GM12878 (cell line): Measurements from ENCODE around the gene SH2D2A. TPM values are rescaled to one million over a fixed set of nuclear protein-coding genes. Genes with fewer than 3 reads are reported as not detected.

Source experiments
- ATAC-seq: fragments of 200-7000 bp; cut with Tn5 transposase; 3 replicates; pipeline ENCODE4 v1.9.1; 2020; ENCODE audit warnings: mild to moderate bottlenecking, moderate library complexity
- BruUV-seq: library from RNA; stranded (reverse); fragments of 400-500 nt; replicated peaks from 2 replicates; lab custom pipeline; 2021; lab: Mats Ljungman, UMichigan
- CTCF ChIA-PET: fragments of 300-600 bp; sonication (Branson Sonifier 250); formaldehyde crosslinking; extraction: SDS; loops from one replicate; lab custom pipeline; 2021; ENCODE audit warnings: inconsistent platforms; lab: Yijun Ruan, JAX
- POLR2A ChIA-PET: fragments of 350-600 bp; formaldehyde crosslinking; extraction: SDS; loops from one replicate; lab custom pipeline; 2021; ENCODE audit warnings: inconsistent platforms; lab: Charles Lee
- RAD21 ChIA-PET: fragments of 300-600 bp; sonication (Branson Sonifier 250); formaldehyde crosslinking; loops from one replicate; lab custom pipeline; 2023; ENCODE audit warnings: antibody characterized with exemption; ENCODE audit not compliant: unreplicated experiment; lab: Charles Lee
- SMC1A ChIA-PET: fragments of 300-600 bp; sonication (Branson Sonifier 250); formaldehyde crosslinking; loops from one replicate; lab custom pipeline; 2023; ENCODE audit not compliant: unreplicated experiment, uncharacterized antibody; lab: Charles Lee
- DNase-seq: peaks from one replicate; pipeline ENCODE4 v3.0.0-alpha.2; 2011; ENCODE audit warnings: low read depth, low spot score
- FAIRE-seq: peaks from 3 replicates; lab custom pipeline; 2011; peaks lifted over from hg19 to GRCh38; lab: Jason Lieb, UNC
- H2AFZ ChIP-seq: 2 replicates; pipeline ENCODE4 v1.6.0; 2011; ENCODE audit warnings: low read depth, low read length, control low read depth; ENCODE audit not compliant: control insufficient read depth
- H3K27ac ChIP-seq: 2 replicates; pipeline ENCODE4 v1.5.1; 2011; ENCODE audit warnings: control low read depth; ENCODE audit not compliant: control insufficient read depth, insufficient read depth
- H3K27me3 ChIP-seq, 2 experiments: replicated peaks in 1 of 2; 2 replicates each; pipeline versions ENCODE4 v1.6.0 to v1.6.1; 2011; ENCODE audit warnings: low read length in 1 of 2; ENCODE audit not compliant: control insufficient read depth in 2 of 2, insufficient read depth in 2 of 2
- H3K36me3 ChIP-seq, 2 experiments: 2 replicates each; pipeline ENCODE4 v1.5.1; 2011; ENCODE audit warnings: low read length in 1 of 2; ENCODE audit not compliant: control insufficient read depth in 2 of 2, insufficient read depth in 2 of 2
- H3K4me1 ChIP-seq: 2 replicates; pipeline ENCODE4 v1.6.1; 2011; ENCODE audit warnings: mild to moderate bottlenecking, low read length, moderate library complexity, mixed read lengths; ENCODE audit not compliant: control insufficient read depth, insufficient read depth
- H3K4me2 ChIP-seq: 2 replicates; pipeline ENCODE4 v1.6.0; 2011; ENCODE audit warnings: control low read depth; ENCODE audit not compliant: control insufficient read depth, insufficient read depth
- H3K4me3 ChIP-seq: fragments of 200-600 bp; sonication (generic); 2 replicates; pipeline ENCODE4 v1.5.1; 2016
- H3K79me2 ChIP-seq: 2 replicates; pipeline ENCODE4 v1.6.0; 2011; ENCODE audit warnings: low read length; ENCODE audit not compliant: control insufficient read depth, insufficient read depth
- H3K9ac ChIP-seq: 2 replicates; pipeline ENCODE4 v1.8.0; 2011; ENCODE audit warnings: low read length, control low read depth, mixed read lengths; ENCODE audit not compliant: control insufficient read depth, insufficient read depth
- H3K9me3 ChIP-seq: replicated peaks from 3 replicates; pipeline ENCODE4 v1.5.1; 2011; ENCODE audit warnings: mild to moderate bottlenecking, low read length; ENCODE audit not compliant: control insufficient read depth, insufficient read depth
- H4K20me1 ChIP-seq: 2 replicates; pipeline ENCODE4 v1.6.0; 2011; ENCODE audit not compliant: control insufficient read depth, insufficient read depth
- CBFB ChIP-seq: IDR thresholded peaks from 2 replicates; pipeline ENCODE4 v1.6.1; 2016; ENCODE audit warnings: antibody characterized with exemption, low read depth
- NBN ChIP-seq: fragments of 450-650 bp; IDR thresholded peaks from 2 replicates; pipeline ENCODE4 v1.6.1; 2016
- NFYA ChIP-seq: IDR thresholded peaks from 2 replicates; pipeline ENCODE4 v1.6.1; 2011; ENCODE audit warnings: low read depth, mild to moderate bottlenecking, low read length, improper control_type of control experiment, borderline replicate concordance
- SKIL ChIP-seq: fragments of 450-650 bp; IDR thresholded peaks from 2 replicates; pipeline ENCODE4 v1.6.1; 2017; ENCODE audit warnings: mild to moderate bottlenecking, low read depth, inconsistent platforms; ENCODE audit not compliant: poor library complexity, severe bottlenecking
- TBL1XR1 ChIP-seq: IDR thresholded peaks from 2 replicates; pipeline ENCODE4 v1.6.1; 2012; ENCODE audit warnings: low read depth, low read length, improper control_type of control experiment
- WGBS: methylation state at CpG from one replicate; pipeline ENCODE4 v1.1.6; 2016; ENCODE audit warnings: low lambda C conversion rate; ENCODE audit not compliant: insufficient replicate concordance, insufficient coverage; ENCODE audit errors: missing lambda C conversion rate; 5-methylcytosine and 5-hydroxymethylcytosine counted together
- in situ Hi-C: fragments of 300-500 bp; cut with MboI; formaldehyde crosslinking; loops from 9 replicates; pipeline ENCODE4 v1.14.3; 2018; ENCODE audit warnings: mixed read lengths
- intact Hi-C: fragments of 100-400 bp; cut with micrococcal nuclease; formaldehyde crosslinking; loops from one replicate; pipeline ENCODE4 v1.14.2; 2022; ENCODE audit not compliant: unreplicated experiment
- polyA plus RNA-seq, 11 experiments: library from polyadenylated mRNA; depleted of rRNA in 4 of 11; unstranded in 6 of 11; stranded (reverse) in 5 of 11; fragments of >200 nt; fragmentation: Nextera tagmentation in 4 of 11; fragmentation: Illumina TruSeq in 1 of 11; extraction: Ambion mirVana in 4 of 11; extraction: Trizol in 1 of 11; gene quantifications; 1 replicate in 1 of 11; 2 replicates in 10 of 11; pipeline versions ENCODE4 v1.2.1 to v1.2.3, GENCODE V29; 2011 to 2016; ENCODE audit warnings: inconsistent platforms in 2 of 11, missing spikeins in 2 of 11, low read depth in 1 of 11
- total RNA-seq, 4 experiments: library from RNA; depleted of rRNA in 3 of 4; stranded (reverse); fragments of >200 nt in 3 of 4; fragmentation: Illumina TruSeq in 1 of 4; extraction: Trizol in 1 of 4; gene quantifications; 2 replicates each; pipeline versions ENCODE4 v1.2.1 to v1.2.3, GENCODE V29; 2013 to 2021
- TF ChIP-seq, protein P1 (sequence below): IDR thresholded peaks from 2 replicates; pipeline ENCODE4 v1.6.1; 2012; ENCODE audit warnings: low read depth, low read length, improper control_type of control experiment

The SH2D2A gene
- total and polyA plus RNA-seq, 10 of the 15 experiments (the other 5 are each of a cell fraction or from before 2014, with no cell fraction given) = 0.72 to 15.9 (median 7.0) TPM

- H3K4me2 ChIP-seq = no peak overlapping the region
- ChIA-PET SMC1A (interaction anchor here (2.0 to 2.4 kb wide), 2 partner anchors 24 to 107 kb away, joined by 6 to 7 read pairs; no protein-coding TSS in a partner anchor), POLR2A (interaction anchor here (1.9 kb wide), 1 partner anchor 25 kb away, joined by 4 read pairs; no protein-coding TSS in a partner anchor), CTCF (interaction anchor here (0.7 to 3.8 kb wide), 5 partner anchors 11 to 143 kb away, joined by 3 to 26 read pairs (median 5); partner anchors contain the start of gene NTRK1), RAD21 (interaction anchor here (0.8 kb wide), 1 partner anchor 28 kb away, joined by 3 read pairs; the partner anchor contains the start of gene NTRK1)
- no peaks in the 10 kb centered on the region for H3K36me3 ChIP-seq
- no peak for DNase-seq
- WGBS = 20% methylated on average over 5 of the region's 5 CpGs
- H3K27me3 ChIP-seq = no peaks in the 10 kb centered on the region
- ATAC-seq = no peak
- no peaks in the 10 kb centered on the region for H3K9me3 ChIP-seq
- BruUV-seq = no TSS peak
- no peak overlapping the region for H3K27ac ChIP-seq
- in situ Hi-C loops = no loop called here
- H4K20me1 ChIP-seq = no peaks in the 10 kb centered on the region
- H2AFZ ChIP-seq = no peak overlapping the region
- peaks cover 21% of the 10 kb centered on the region for H3K4me1 ChIP-seq
- TF ChIP-seq TBL1XR1 (no peak), SKIL (no peak), CBFB (no peak), NFYA (no peak), NBN (no peak)
- TF ChIP-seq, protein P1, sequence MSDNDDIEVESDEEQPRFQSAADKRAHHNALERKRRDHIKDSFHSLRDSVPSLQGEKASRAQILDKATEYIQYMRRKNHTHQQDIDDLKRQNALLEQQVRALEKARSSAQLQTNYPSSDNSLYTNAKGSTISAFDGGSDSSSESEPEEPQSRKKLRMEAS = no peak
- intact Hi-C loops = no loop called here
- no peaks in the 10 kb centered on the region for H3K79me2 ChIP-seq
- no peak overlapping the region for H3K9ac ChIP-seq
- no peak overlapping the region for H3K4me3 ChIP-seq
- FAIRE-seq = no peak
These were observed 15.8 kb upstream of the SH2D2A start for GRCh38 chr1:156832434-156832833.
